Glutamatergic neuron (in vitro differentiated cells): ENCODE results near the gene POLQ. TPM values are rescaled to one million over a fixed set of nuclear protein-coding genes. Genes with fewer than 3 reads are reported as not detected.

Source experiments
- DNase-seq: peaks from one replicate; pipeline ENCODE4 v3.0.0; 2022
- H3K27ac Mint-ChIP-seq: one replicate; pipeline ENCODE4 v1.8.0; 2020; ENCODE audit warnings: mild to moderate bottlenecking, mixed read lengths, inconsistent platforms; ENCODE audit not compliant: unreplicated experiment
- H3K27me3 Mint-ChIP-seq: one replicate; pipeline ENCODE4 v1.8.0; 2020; ENCODE audit warnings: mild to moderate bottlenecking, moderate library complexity, mixed read lengths, inconsistent platforms; ENCODE audit not compliant: unreplicated experiment
- H3K36me3 Mint-ChIP-seq: one replicate; pipeline ENCODE4 v1.8.0; 2020; ENCODE audit warnings: mild to moderate bottlenecking, mixed read lengths, inconsistent platforms; ENCODE audit not compliant: unreplicated experiment
- H3K4me1 Mint-ChIP-seq: one replicate; pipeline ENCODE4 v1.8.0; 2020; ENCODE audit warnings: mild to moderate bottlenecking, low read depth, mixed read lengths, inconsistent platforms; ENCODE audit not compliant: unreplicated experiment
- H3K4me3 Mint-ChIP-seq: one replicate; pipeline ENCODE4 v1.8.0; 2020; ENCODE audit warnings: mild to moderate bottlenecking, mixed read lengths, inconsistent platforms; ENCODE audit not compliant: unreplicated experiment
- H3K9me3 Mint-ChIP-seq: one replicate; pipeline ENCODE4 v1.8.0; 2020; ENCODE audit warnings: mild to moderate bottlenecking, moderate library complexity, mixed read lengths, inconsistent platforms; ENCODE audit not compliant: unreplicated experiment
- total RNA-seq: library from RNA; stranded (reverse); fragmentation: NEBNext Ultra II Directional; extraction: Animal tissue kit (Norgen Biotek cat#: 25700); gene quantifications from one replicate; pipeline ENCODE4 v1.2.1, GENCODE V29; 2021; ENCODE audit not compliant: unreplicated experiment
- TF ChIP-seq, protein P1 (sequence below): fragments of 200-600 bp; sonication (generic); IDR thresholded peaks from one replicate; pipeline ENCODE4 v1.5.0; 2021; ENCODE audit not compliant: partially characterized antibody, unreplicated experiment

The POLQ gene
- total RNA-seq, 1 donor from 2014 or later: 2.4 TPM

DNA sequence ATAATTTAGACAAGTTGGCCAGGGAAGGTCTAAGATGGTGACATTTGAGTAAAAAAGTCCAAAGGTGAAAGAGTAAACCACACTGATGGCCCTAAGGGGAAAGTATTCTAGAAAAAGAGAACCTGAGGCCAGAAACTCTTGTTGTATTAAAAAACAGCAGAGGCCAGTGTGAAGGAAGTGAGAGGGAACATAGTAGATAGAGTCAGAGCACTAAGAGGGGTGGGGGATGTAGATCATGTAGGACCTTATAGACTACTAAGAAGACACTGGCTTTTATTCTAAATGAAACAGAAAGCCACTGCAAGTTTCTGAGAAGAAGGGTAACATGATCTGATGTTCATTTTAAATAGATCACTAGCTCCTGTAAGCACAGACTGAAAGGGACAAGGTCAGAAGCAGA lies 14.5 kb downstream of the POLQ start:
- no peaks in the 10 kb centered on the region for H3K4me1 Mint-ChIP-seq
- no peaks in the 10 kb centered on the region for H3K9me3 Mint-ChIP-seq
- no peak for DNase-seq
- no peaks in the 10 kb centered on the region for H3K27me3 Mint-ChIP-seq
- H3K4me3 Mint-ChIP-seq: no peak overlapping the region
- TF ChIP-seq, protein P1, sequence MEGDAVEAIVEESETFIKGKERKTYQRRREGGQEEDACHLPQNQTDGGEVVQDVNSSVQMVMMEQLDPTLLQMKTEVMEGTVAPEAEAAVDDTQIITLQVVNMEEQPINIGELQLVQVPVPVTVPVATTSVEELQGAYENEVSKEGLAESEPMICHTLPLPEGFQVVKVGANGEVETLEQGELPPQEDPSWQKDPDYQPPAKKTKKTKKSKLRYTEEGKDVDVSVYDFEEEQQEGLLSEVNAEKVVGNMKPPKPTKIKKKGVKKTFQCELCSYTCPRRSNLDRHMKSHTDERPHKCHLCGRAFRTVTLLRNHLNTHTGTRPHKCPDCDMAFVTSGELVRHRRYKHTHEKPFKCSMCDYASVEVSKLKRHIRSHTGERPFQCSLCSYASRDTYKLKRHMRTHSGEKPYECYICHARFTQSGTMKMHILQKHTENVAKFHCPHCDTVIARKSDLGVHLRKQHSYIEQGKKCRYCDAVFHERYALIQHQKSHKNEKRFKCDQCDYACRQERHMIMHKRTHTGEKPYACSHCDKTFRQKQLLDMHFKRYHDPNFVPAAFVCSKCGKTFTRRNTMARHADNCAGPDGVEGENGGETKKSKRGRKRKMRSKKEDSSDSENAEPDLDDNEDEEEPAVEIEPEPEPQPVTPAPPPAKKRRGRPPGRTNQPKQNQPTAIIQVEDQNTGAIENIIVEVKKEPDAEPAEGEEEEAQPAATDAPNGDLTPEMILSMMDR: no peak
- H3K36me3 Mint-ChIP-seq: no peaks in the 10 kb centered on the region
- H3K27ac Mint-ChIP-seq: no peak overlapping the region

DNA sequence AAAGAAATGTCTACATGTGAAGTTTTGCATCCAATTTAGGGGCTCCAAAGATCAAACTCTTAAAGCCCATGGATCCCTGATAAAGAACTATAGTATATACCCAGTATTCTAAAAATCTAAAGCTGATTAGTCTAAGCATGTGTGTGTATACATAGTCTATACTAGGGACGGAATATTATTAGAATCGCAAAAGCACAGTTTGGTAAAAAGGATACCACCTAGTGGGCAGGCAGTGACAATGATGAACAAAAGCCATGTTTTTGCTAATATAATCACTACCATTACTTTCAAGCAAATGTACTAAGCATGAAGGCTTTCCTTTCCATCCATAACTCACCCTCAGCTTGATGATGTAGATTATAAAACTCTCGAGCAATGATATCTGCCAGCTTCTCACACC lies 16.5 kb downstream of the POLQ start:
- TF ChIP-seq, protein P1: peak; percentile 70
- Mint-ChIP-seq H3K27me3 (no peaks in the 10 kb centered on the region), H3K4me3 (no peak overlapping the region)

GRCh38 chr3:121520510-121520909 lies 25.3 kb downstream of the POLQ start:
- Mint-ChIP-seq H3K27ac (no peak overlapping the region), H3K27me3 (no peaks in the 10 kb centered on the region), H3K36me3 (peaks cover 16% of the 10 kb centered on the region), H3K4me1 (no peaks in the 10 kb centered on the region), H3K4me3 (no peak overlapping the region), H3K9me3 (peaks cover 2% of the 10 kb centered on the region)
- TF ChIP-seq, protein P1: no peak
- no peak for DNase-seq

More for the DNA sequence above, 16.5 kb downstream of the POLQ start:
- Mint-ChIP-seq H3K9me3 (no peaks in the 10 kb centered on the region), H3K36me3 (no peaks in the 10 kb centered on the region), H3K4me1 (no peaks in the 10 kb centered on the region), H3K27ac (no peak overlapping the region)
- DNase-seq: no peak

DNA sequence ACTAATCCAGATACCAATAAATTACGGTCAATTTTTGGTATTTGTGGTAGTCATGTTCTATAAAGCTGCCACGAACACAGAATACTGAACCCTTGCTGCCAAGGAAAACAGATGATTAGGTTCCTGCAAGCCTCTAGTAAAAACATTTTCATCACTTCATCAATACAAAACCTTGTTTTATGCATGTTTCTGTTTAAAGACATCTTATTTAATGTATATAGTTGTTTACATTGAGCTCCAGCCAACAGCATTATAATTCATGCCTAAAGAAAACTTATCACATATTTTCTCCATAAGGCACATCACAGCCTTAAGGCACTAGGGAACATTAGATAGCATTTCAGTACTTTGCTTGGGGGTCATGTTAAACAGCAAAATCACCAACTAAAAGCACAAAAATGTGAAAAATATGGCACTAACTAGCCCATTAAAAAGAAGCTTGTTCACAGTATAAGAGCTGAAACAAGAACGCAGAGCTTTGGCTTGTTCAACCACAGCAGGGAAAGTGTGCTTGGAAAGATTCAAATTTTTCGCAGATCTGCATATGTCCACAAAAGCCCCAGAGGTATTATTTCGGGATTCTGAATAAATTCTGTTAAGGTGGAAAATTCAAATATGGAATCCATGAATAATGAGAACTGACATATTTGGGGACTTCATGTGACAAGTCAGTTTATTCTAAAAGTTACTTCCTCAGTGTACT lies 27.7 kb downstream of the POLQ start:
- peaks cover 16% of the 10 kb centered on the region for H3K36me3 Mint-ChIP-seq

GRCh38 chr3:121515862-121516261 lies 29.9 kb downstream of the POLQ start:
- Mint-ChIP-seq H3K27me3 (peaks cover 3% of the 10 kb centered on the region), H3K4me3 (no peak overlapping the region), H3K27ac (no peak overlapping the region), H3K36me3 (peaks cover 16% of the 10 kb centered on the region), H3K9me3 (peaks cover 2% of the 10 kb centered on the region), H3K4me1 (no peaks in the 10 kb centered on the region)
- no peak for DNase-seq
- TF ChIP-seq, protein P1: no peak

More for the DNA sequence above, 27.7 kb downstream of the POLQ start:
- Mint-ChIP-seq H3K4me1 (no peaks in the 10 kb centered on the region), H3K27me3 (peaks cover 3% of the 10 kb centered on the region), H3K27ac (no peak overlapping the region), H3K9me3 (peaks cover 2% of the 10 kb centered on the region), H3K4me3 (no peak overlapping the region)
- no peak for DNase-seq
- TF ChIP-seq, protein P1: no peak
